Measurements from ENCODE around the gene TNS3. TPM values are rescaled to one million over a fixed set of nuclear protein-coding genes. Genes with fewer than 3 reads are reported as not detected.

Gene TNS3
- total and polyA plus RNA-seq, 2 of the 13 experiments (the other 11 are each of a cell fraction or from before 2014, with no cell fraction given), result 52.9 to 55.7 TPM

GRCh38 chr7:47470567-47471357 lies 111.1 kb downstream of the TNS3 start (continued):
- peak; percentile 78 for TF ChIP-seq ARID5B (CRISPR knock-in tag; IDR thresholded peaks at IDR 0.05)
- TF ChIP-seq KAT7 (CRISPR knock-in tag; IDR thresholded peaks at IDR 0.05; ENCODE audit: borderline replicate concordance), result peak; percentile 71; the same call in 1 of the 2 replicates
- TF ChIP-seq ZNF530 (CRISPR knock-in tag; IDR thresholded peaks at IDR 0.05; ENCODE audit: low read depth), result no peak
- no peak for TF ChIP-seq PCBP2 (optimal IDR thresholded peaks at IDR 0.05; ENCODE audit: low read depth, low read length, poor library complexity, severe bottlenecking)
- TF ChIP-seq, protein P1, sequence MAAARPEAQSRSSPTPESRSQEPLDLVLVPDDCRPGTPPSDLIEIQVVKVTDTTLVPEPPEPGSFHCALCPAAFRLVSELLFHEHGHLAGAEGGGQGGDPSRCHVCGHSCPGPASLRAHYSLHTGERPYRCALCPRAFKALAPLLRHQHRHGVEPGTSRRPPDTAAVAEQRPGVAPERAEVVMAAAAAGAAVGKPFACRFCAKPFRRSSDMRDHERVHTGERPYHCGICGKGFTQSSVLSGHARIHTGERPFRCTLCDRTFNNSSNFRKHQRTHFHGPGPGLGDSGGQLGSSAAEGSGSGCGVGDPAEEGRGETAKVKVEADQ (CRISPR knock-in tag; IDR thresholded peaks at IDR 0.05; ENCODE audit: borderline replicate concordance), result no peak; the same call in 1 of the 2 replicates
- peak; percentile 64; the same call in 1 of the 2 replicates for TF ChIP-seq ZBTB43 (CRISPR knock-in tag; conservative IDR thresholded peaks at IDR 0.05)
- TF ChIP-seq U2AF2 (IDR thresholded peaks at IDR 0.05; ENCODE audit: low read depth, low read length), result no peak
- TF ChIP-seq, protein P2, sequence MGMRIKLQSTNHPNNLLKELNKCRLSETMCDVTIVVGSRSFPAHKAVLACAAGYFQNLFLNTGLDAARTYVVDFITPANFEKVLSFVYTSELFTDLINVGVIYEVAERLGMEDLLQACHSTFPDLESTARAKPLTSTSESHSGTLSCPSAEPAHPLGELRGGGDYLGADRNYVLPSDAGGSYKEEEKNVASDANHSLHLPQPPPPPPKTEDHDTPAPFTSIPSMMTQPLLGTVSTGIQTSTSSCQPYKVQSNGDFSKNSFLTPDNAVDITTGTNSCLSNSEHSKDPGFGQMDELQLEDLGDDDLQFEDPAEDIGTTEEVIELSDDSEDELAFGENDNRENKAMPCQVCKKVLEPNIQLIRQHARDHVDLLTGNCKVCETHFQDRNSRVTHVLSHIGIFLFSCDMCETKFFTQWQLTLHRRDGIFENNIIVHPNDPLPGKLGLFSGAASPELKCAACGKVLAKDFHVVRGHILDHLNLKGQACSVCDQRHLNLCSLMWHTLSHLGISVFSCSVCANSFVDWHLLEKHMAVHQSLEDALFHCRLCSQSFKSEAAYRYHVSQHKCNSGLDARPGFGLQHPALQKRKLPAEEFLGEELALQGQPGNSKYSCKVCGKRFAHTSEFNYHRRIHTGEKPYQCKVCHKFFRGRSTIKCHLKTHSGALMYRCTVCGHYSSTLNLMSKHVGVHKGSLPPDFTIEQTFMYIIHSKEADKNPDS (CRISPR knock-in tag; IDR thresholded peaks at IDR 0.05), result no peak
- peak; percentile 72; the same call in 1 of the 2 replicates for TF ChIP-seq BORCS8-MEF2B (CRISPR knock-in tag; IDR thresholded peaks at IDR 0.05)
- no peak for TF ChIP-seq ZNF251 (CRISPR knock-in tag; IDR thresholded peaks at IDR 0.05)
- TF ChIP-seq ZNF615 (CRISPR knock-in tag; IDR thresholded peaks at IDR 0.05; ENCODE audit: borderline replicate concordance), result 0 out of 2 replicates have a peak, but pooled peaks have one; percentile 76
- TF ChIP-seq CREM (IDR thresholded peaks at IDR 0.05), result peak; percentile 72
- TF ChIP-seq CREM (CRISPR knock-in tag; IDR thresholded peaks at IDR 0.05), result no peak
- TF ChIP-seq MLXIP (CRISPR knock-in tag; IDR thresholded peaks at IDR 0.05; ENCODE audit: borderline replicate concordance), result no peak
- peak; percentile 18; the same call in 1 of the 2 replicates for TF ChIP-seq MEIS2 (CRISPR knock-in tag; IDR thresholded peaks at IDR 0.05)

Measured in HepG2 (cell line).